DMS114 treated with DMSO at 0.1 percent for 48 hours (cell line): Measurements from ENCODE around the gene CARS2.
"Not testable (repeated sequence)": the region's sequence is repeated elsewhere in the genome, so short reads cannot be mapped to it uniquely, and the experiment has no call there.

Experiments
- DNase-seq: peaks from one replicate; lab custom pipeline; 2025; ENCODE audit not compliant: unreplicated experiment; lab: John Stamatoyannopoulos, UW

Gene CARS2

DNA sequence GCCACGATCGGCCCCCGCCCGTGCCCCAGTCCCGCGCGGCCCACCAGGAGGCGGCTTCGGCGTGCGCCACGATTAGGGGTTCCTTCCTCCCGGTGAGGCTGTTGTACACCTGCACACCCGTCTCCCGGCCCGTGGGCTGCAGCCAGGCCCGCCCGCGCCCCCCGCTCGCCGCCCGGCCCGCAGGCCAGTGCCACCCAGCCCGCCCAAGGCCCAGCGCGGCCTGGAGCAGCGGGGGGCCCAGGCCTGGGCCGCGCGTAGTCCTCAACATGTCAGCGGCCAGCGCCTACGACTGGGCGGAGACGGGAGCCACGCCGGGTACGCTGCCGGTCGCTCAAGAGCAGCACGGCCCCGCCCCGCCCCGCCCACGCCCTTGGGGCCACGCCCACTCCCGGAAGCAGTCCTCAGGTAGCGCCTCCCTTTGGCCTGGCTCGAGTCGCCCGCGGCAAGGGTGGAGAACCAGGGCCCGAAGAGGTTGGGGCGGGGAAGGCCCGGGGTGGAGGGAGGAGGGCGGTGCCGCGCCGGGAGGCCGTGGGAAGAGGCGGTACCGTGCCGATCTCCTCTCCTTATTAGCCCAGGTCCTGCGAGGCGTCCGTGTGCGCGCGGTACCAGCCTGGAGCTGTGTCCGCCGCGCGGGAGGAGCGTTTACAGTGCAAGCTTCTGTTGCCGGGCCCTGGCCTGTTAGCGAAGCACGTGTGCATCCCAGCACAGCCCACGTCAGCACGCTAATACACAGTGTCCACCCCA lies at the start of gene CARS2:
Gene CARS2, minus strand, starts transcription at position 291 of the 744 bp plus-strand sequence. Its CDS starts 23 bp downstream, at position 268.
- DNase-seq = peak; percentile 74

DNA sequence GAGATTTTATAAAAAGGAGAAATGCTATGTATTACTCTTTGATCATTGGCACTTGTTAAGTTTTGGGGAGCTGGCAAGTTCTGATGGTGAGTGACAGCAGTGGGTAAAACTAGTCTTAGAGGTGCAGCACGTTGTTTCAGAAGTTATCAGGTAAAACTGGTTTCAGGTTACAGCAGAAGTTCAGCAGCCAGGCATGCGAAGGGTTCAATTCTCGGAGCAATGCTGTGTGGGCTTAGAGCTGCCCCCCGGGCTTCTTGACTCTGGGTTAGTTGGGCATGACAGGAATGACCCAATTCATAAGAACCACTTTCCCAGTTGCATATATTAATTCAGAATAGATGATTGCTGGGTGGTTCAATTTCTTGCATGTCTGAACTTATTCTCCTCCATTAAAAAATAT lies 42.4 kb upstream of the CARS2 start:
- DNase-seq = no peak

DNA sequence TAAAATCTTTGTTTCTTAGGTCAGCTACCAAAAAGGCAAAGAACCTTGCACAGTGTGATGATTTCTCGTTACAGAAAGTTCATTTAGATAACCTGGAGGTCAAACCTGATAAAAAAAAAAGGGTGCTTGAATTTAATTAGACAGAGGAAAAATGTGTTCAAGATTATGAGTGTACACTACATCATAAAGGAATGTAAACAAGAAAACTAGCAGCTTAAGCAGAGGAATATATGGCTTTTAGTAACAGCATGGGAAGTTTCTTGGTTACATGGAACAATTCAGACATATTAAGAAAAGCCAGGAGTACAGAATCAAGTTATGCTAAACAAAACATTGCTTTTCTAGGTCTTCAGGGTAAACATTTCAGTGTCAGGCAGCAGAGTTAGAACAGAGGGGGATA lies 40.5 kb upstream of the CARS2 start:
- DNase-seq = no peak

GRCh38 chr13:110743687-110744086 lies 37.8 kb upstream of the CARS2 start:
- no peak for DNase-seq

DNA sequence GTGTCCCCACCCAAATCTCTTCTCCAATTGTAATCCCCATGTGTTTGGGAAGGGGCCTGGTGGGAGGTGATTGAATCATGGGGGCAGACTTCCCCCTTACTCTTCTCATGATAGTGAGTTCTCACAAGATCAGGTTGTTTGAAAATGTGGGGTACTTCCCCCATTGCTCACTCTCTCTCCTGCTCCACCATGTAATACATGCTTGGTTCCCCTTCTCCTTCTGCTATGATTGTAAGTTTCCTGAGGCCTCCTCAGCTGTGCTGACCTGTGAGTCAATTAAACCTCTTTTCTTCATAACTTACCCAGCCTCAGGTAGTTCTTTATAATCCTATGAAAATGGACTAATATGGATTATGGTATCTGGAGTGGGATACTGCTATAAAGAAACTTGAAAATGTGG lies 31.6 kb upstream of the CARS2 start:
- no peak for DNase-seq

DNA sequence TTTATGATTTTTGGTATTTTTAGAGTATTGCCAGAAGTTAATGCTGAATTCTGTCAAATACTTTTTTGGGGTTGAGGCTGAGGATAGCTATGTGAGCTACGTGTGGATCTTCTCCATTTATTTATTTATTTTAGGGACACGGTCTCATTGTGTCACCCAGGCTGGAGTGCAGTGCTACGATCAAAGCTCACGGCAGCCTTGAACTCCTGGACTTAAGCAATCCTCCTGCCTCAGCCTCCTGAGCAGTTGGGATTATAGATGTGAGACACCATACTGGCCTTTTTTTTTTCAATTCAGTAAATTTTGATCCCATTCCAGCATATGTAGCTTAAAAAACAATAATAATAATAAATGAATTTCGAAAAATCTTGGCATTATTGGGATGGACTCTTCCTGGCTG lies 28.6 kb upstream of the CARS2 start:
- no peak for DNase-seq

- DNase-seq = no peak
These were observed 25.2 kb upstream of the CARS2 start for GRCh38 chr13:110731072-110731471.

GRCh38 chr13:110726726-110727125 lies 20.8 kb upstream of the CARS2 start:
- DNase-seq = no peak

DNA sequence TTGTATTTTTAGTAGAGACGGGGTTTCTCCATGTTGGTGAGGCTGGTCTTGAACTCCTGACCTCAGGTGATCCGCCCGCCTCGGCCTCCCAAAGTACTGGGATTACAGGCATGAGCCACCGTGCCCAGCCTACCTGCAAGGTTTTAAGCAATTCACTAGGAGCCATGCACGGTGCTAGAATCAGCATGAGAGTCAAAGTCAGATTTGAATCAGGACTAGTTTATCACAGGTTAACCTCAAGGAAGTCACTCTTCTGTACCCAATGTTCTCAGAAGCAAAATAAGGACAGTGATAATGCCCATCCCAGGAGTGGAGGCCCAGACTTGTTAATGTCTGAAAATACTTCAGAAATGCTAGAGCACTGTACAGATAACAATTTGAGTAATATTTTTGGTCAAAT lies 20.2 kb upstream of the CARS2 start:
- DNase-seq = not testable (repeated sequence)

GRCh38 chr13:110723598-110723997 lies 17.7 kb upstream of the CARS2 start:
- no peak for DNase-seq

DNA sequence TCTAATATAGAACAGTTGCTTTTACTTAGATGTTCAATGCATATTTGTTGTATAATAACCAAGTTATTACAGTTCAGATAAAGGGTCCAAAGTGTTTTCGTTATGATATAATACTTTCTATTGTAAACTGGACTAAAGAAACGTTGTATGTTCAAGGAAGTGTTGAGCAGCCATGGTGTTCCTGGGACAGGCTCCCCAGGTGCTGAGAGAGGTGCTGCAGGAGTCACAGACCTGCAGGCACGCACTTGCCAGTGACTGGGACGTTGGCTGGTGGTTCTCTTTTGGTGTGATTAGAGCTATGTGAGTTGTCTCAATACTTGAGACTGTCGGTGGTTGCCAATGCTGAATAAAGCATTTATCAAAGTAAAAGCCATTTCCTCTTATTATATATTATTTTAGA lies 17.1 kb upstream of the CARS2 start:
- no peak for DNase-seq

GRCh38 chr13:110719036-110719710 lies 13.3 kb upstream of the CARS2 start:
- DNase-seq = no peak

- no peak for DNase-seq
These were observed 10.3 kb upstream of the CARS2 start for GRCh38 chr13:110716247-110716515.

- peak; percentile 97 for DNase-seq
These were observed 9.7 kb upstream of the CARS2 start for GRCh38 chr13:110715395-110716246.

DNA sequence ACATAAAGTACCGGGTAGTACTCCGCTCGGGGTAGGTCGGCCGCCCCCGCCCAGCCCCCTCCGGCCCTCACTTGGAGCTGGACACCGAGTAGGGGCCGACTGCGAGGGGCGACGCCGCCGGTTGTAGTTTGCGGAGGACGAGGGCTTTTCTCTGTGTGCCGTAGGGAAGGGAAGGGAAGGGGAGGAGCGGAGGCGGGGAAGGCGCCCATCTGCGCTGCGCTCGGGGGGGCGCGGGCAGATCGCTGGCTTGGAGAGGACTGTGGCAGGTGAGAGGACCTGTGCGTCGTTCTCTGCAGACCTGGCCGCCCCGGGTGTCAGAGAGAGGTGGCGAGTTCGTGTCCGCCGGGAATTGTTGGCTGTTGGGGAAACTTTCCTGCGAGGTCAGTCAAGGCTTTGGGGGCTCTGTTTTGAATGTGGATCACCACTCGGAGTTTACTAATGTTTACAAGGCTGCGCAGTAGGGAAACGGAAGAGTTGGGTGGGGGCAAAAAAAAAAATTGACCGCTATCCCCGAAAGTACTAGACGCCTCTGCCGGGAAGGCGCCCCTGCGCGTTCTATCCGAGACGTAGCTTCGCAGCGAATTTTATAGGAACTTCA lies 9.0 kb upstream of the CARS2 start:
- no peak for DNase-seq

DNA sequence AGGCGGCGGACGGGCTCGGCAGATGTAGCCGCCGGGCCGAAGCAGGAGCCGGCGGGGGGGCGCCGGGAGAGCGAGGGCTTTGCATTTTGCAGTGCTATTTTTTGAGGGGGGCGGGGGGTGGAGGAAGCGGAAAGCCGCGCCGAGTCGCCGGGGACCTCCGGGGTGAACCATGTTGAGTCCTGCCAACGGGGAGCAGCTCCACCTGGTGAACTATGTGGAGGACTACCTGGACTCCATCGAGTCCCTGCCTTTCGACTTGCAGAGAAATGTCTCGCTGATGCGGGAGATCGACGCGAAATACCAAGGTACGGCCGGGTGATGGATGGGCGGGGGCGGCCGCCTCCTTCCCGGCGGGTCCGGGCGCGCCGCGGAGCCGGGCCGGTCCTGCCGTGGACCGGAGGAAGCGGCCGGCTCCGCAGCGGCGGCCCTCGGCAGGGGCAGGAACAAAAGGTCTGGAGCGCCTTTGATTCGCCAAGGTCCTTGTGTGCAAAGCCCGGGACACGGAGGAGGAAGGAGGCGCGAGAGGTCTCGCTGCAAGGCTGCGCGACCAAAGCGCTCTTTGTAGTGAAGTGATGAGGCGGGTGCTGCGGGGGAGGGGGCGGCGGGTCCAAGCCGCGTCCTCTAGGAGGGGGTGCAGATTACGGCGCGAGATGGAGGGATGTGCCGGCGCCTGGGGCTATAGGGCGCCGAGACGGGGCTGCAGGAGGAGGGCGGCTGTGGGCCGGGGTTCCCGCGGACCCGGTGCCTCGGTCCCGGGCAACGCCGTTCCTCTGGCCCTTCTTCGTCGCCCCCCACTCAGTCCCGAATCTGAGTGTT lies 8.3 kb upstream of the CARS2 start:
- DNase-seq = no peak

DNA sequence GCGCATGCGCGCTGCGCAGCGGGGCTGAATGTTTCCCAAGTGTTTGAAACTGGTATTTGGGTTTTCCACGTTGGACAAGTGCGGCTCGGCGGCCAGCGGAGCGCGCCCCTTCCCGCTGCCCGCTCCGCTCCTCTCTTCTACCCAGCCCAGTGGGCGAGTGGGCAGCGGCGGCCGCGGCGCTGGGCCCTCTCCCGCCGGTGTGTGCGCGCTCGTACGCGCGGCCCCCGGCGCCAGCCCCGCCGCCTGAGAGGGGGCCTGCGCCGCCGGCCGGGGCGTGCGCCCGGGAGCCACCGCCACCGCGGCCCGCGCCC lies 7.7 kb upstream of the CARS2 start, which contains the start of gene ING1:
Gene ING1, plus strand, starts transcription at position 59 of the 311 bp plus-strand sequence. CDS start 450 bp downstream, outside the sequence.
- no peak for DNase-seq

DNA sequence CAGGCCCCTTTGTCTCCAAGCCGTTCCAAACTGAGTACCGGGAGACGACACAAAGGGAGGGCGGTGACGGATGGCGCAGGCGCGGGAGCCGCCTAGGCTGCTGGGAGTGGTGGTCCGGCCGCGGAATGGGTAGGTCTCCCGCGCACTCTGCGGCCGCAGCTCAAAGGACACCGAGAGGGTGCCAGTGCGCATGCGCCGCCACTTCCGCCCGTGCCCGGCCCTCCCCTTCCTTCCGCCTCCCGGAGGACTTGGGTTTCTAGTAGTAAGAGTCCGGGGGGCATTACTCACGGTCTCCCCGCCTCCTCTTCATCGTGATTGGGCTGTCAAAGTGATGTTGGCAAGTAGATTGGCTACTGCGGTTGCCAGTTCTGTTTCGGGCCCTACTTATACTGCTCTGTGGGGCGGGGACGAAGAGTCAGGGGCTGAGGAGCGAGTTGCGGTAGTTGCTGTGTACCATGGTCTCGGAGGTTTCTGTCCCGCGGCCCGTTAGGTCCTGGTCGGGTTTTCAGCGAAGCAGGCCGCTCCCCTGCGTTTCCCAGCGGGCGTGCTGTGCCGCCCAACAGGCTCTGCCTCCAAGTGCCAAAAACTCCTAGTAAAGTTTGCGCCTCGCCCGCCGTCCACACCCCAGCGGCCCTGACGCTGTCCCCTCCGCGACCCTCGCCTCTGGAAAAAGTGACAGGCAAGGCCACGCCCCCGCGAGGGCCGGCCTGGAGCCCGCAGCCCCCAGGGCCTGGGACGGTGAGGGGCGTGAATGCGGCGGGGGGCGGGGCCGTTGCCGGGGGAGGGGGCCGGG lies 7.1 kb upstream of the CARS2 start:
- peak; percentile 90 for DNase-seq

GRCh38 chr13:110712081-110712848 lies 6.3 kb upstream of the CARS2 start:
- peak; percentile 46 for DNase-seq
